B cell (primary cell): ENCODE results near the gene EPB41L1. TPM values are rescaled to one million over a fixed set of nuclear protein-coding genes. Genes with fewer than 3 reads are reported as not detected.

Source experiments
- ATAC-seq: fragments of 200-7000 bp; cut with Tn5 transposase; one replicate; pipeline ENCODE4 v1.10.0; 2021; ENCODE audit warnings: low read depth, mild to moderate bottlenecking, moderate number of reproducible peaks, moderate library complexity
- CTCF ChIA-PET: fragments of 350-600 bp; sonication (Branson Sonifier 250); formaldehyde crosslinking; loops from one replicate; lab custom pipeline; 2021; ENCODE audit warnings: antibody characterized with exemption, inconsistent platforms; lab: Charles Lee
- POLR2A ChIA-PET: fragments of 350-600 bp; sonication (Branson Sonifier 250); formaldehyde crosslinking; loops from one replicate; lab custom pipeline; 2021; ENCODE audit warnings: antibody characterized with exemption; lab: Charles Lee
- DNase-seq: peaks from one replicate; pipeline ENCODE4 v3.0.0; 2013
- H2AFZ ChIP-seq: 2 replicates; pipeline ENCODE4 v1.6.1; 2012; ENCODE audit warnings: mild to moderate bottlenecking, low read depth, low read length; ENCODE audit not compliant: insufficient read depth, poor library complexity, severe bottlenecking
- H3K27ac ChIP-seq, 2 donors: 1 replicate in 1 of 2; 2 replicates in 1 of 2; pipeline ENCODE4 v1.5.1; 2012 to 2013; ENCODE audit warnings: low read length in 2 of 2, mild to moderate bottlenecking in 2 of 2, moderate library complexity in 1 of 2
- H3K27me3 ChIP-seq, 4 experiments: fragments of 200-600 bp in 1 of 4; sonication (generic) in 1 of 4; replicated peaks in 1 of 4; 1 replicate in 2 of 4; 2 replicates in 2 of 4; pipeline versions ENCODE4 v1.6.1 to v1.7.0; 2013 to 2016; ENCODE audit warnings: low read length in 3 of 4, mild to moderate bottlenecking in 2 of 4, mixed read lengths in 1 of 4, moderate library complexity in 1 of 4; ENCODE audit not compliant: insufficient read depth in 4 of 4, control insufficient read depth in 3 of 4; ENCODE audit errors: control extremely low read depth in 1 of 4
- H3K36me3 ChIP-seq, 2 experiments: replicated peaks in 1 of 2; 1 replicate in 1 of 2; 2 replicates in 1 of 2; pipeline versions ENCODE4 v1.6.1 to v1.7.1; 2013; ENCODE audit warnings: low read length in 1 of 2; ENCODE audit not compliant: insufficient read depth in 2 of 2, control insufficient read depth in 1 of 2; ENCODE audit errors: control extremely low read depth in 1 of 2, extremely low read depth in 1 of 2
- H3K4me1 ChIP-seq, 2 donors: fragments of 200-600 bp in 1 of 2; sonication (generic) in 1 of 2; 1 replicate in 1 of 2; 2 replicates in 1 of 2; pipeline versions ENCODE4 v1.5.1 to v1.6.1; 2013 to 2017; ENCODE audit warnings: low read length in 2 of 2; ENCODE audit not compliant: control insufficient read depth in 2 of 2, insufficient read depth in 2 of 2
- H3K4me2 ChIP-seq: replicated peaks from 2 replicates; pipeline ENCODE3; 2012; ENCODE audit warnings: mild to moderate bottlenecking, low read depth, low read length; ENCODE audit not compliant: poor library complexity, severe bottlenecking
- H3K4me3 ChIP-seq, 5 experiments: fragments of 200-600 bp in 1 of 5; sonication (generic) in 1 of 5; 1 replicate in 3 of 5; 2 replicates in 2 of 5; pipeline versions ENCODE4 v1.5.1 to v1.7.0; 2011 to 2016; ENCODE audit warnings: low read length in 4 of 5, mild to moderate bottlenecking in 4 of 5, low read depth in 2 of 5, control low read depth in 1 of 5, moderate library complexity in 1 of 5; ENCODE audit not compliant: insufficient read depth in 1 of 5; ENCODE audit errors: control extremely low read depth in 1 of 5, extremely low read depth in 1 of 5
- H3K79me2 ChIP-seq: fragments of 200-600 bp; sonication (generic); one replicate; pipeline ENCODE4 v1.6.0; 2016; ENCODE audit warnings: low read length; ENCODE audit not compliant: control insufficient read depth, insufficient read depth
- H3K9ac ChIP-seq: fragments of 200-600 bp; sonication (generic); 2 replicates; pipeline ENCODE4 v1.6.1; 2017; ENCODE audit warnings: mild to moderate bottlenecking, low read length, moderate library complexity
- H3K9me3 ChIP-seq, 3 donors: one replicate each; pipeline versions ENCODE4 v1.6.1 to v1.7.1; 2013; ENCODE audit warnings: low read length in 2 of 3; ENCODE audit not compliant: control insufficient read depth in 2 of 3, insufficient read depth in 1 of 3; ENCODE audit errors: control extremely low read depth in 1 of 3
- H4K20me1 ChIP-seq: 2 replicates; pipeline ENCODE4 v1.6.0; 2012; ENCODE audit warnings: mild to moderate bottlenecking, low read length; ENCODE audit not compliant: insufficient read depth, control insufficient read depth, poor library complexity, severe bottlenecking
- H3K27ac Mint-ChIP-seq: one replicate; pipeline ENCODE4 v1.8.0; 2021; ENCODE audit warnings: mixed read lengths
- H3K27me3 Mint-ChIP-seq: one replicate; pipeline ENCODE4 v1.8.0; 2021; ENCODE audit warnings: mixed read lengths
- H3K4me1 Mint-ChIP-seq: one replicate; pipeline ENCODE4 v1.8.0; 2021; ENCODE audit warnings: mixed read lengths
- H3K4me3 Mint-ChIP-seq: one replicate; pipeline ENCODE4 v1.8.0; 2021; ENCODE audit warnings: mixed read lengths
- H3K9me3 Mint-ChIP-seq: one replicate; pipeline ENCODE4 v1.8.0; 2022; ENCODE audit warnings: mixed read lengths; ENCODE audit not compliant: insufficient read depth
- CTCF ChIP-seq: fragments of 200-600 bp; IDR thresholded peaks from one replicate; pipeline ENCODE4 v1.8.0; 2022; ENCODE audit warnings: antibody characterized with exemption, mild to moderate bottlenecking
- EZH2 ChIP-seq: IDR thresholded peaks from 2 replicates; pipeline ENCODE4 v1.6.1; 2012; ENCODE audit warnings: borderline replicate concordance, low read depth, mild to moderate bottlenecking, moderate library complexity, low read length; ENCODE audit not compliant: insufficient read depth, poor library complexity, severe bottlenecking
- WGBS: methylation state at CpG from one replicate; pipeline ENCODE4 v1.1.5; 2013; ENCODE audit warnings: missing lambda C conversion rate; ENCODE audit not compliant: insufficient coverage; 5-methylcytosine and 5-hydroxymethylcytosine counted together
- intact Hi-C: fragments of 100-400 bp; cut with micrococcal nuclease; formaldehyde crosslinking; loops from one replicate; pipeline ENCODE4 v1.10.0; 2022
- polyA plus RNA-seq: library from polyadenylated mRNA; depleted of rRNA; stranded (reverse); fragments of >200 nt; gene quantifications from 2 replicates; pipeline ENCODE4 v1.2.3, GENCODE V29; 2012
- total RNA-seq, 2 donors: library from RNA; stranded (reverse); fragments of 120-200 nt in 1 of 2; gene quantifications; 1 replicate in 1 of 2; 2 replicates in 1 of 2; pipeline versions ENCODE4 v1.2.3 to v1.2.4, GENCODE V29; 2013 to 2022

The EPB41L1 gene
- total and polyA plus RNA-seq, 2 donors (not counting 1 experiment from before 2014, with no cell fraction given) = 0.12 to 1.3 TPM

GRCh38 chr20:36181934-36182603 is 27.5 kb downstream of the EPB41L1 start:
- Mint-ChIP-seq H3K4me1 (no peaks in the 10 kb centered on the region), H3K27me3 (peaks cover 6% of the 10 kb centered on the region), H3K9me3 (no peaks in the 10 kb centered on the region), H3K4me3 (no peak overlapping the region), H3K27ac (no peak overlapping the region)
- Histone ChIP-seq H3K79me2 (no peaks in the 10 kb centered on the region), H3K4me2 (no peak overlapping the region), H3K27ac (no peak overlapping the region), H3K4me3 (no peak overlapping the region), H4K20me1 (no peaks in the 10 kb centered on the region), H3K9ac (no peak overlapping the region), H3K27me3 (peaks cover 0 to 2% (median 0%) of the 10 kb centered on the region in 4 experiments), H3K36me3 (no peaks in the 10 kb centered on the region), H3K9me3 (no peaks in the 10 kb centered on the region), H2AFZ (no peak overlapping the region), H3K4me1 (no peaks in the 10 kb centered on the region)
- ATAC-seq = no peak
- ChIA-PET POLR2A (no interaction called here), CTCF (interaction anchor here (0.6 to 1.0 kb wide), 3 partner anchors 18 to 257 kb away, joined by 3 to 4 read pairs (median 4); no protein-coding TSS in a partner anchor)
- intact Hi-C loops = no loop called here
- 76% methylated on average over 4 of the region's 8 CpGs for WGBS
- no peak for DNase-seq
- no peak for TF ChIP-seq CTCF
- no peak for TF ChIP-seq EZH2

GRCh38 chr20:36182604-36183154 is 28.1 kb downstream of the EPB41L1 start:
- H3K9me3 Mint-ChIP-seq = no peaks in the 10 kb centered on the region
- no peak overlapping the region for H2AFZ ChIP-seq
- H3K4me1 ChIP-seq = no peaks in the 10 kb centered on the region
- ChIA-PET CTCF (interaction anchor here (0.6 to 1.0 kb wide), 2 partner anchors 17 to 40 kb away, joined by 3 to 4 read pairs; no protein-coding TSS in a partner anchor), POLR2A (no interaction called here)
- no peaks in the 10 kb centered on the region for H3K27me3 Mint-ChIP-seq
- H3K4me3 Mint-ChIP-seq = no peak overlapping the region
- H3K27ac Mint-ChIP-seq = no peak overlapping the region
- no peak for DNase-seq
- no peaks in the 10 kb centered on the region for H3K36me3 ChIP-seq
- H3K4me3 ChIP-seq = no peak overlapping the region
- peaks cover 0 to 2% (median 0%) of the 10 kb centered on the region in 4 experiments for H3K27me3 ChIP-seq
- TF ChIP-seq CTCF (no peak), EZH2 (no peak)
- no peaks in the 10 kb centered on the region for H3K79me2 ChIP-seq
- intact Hi-C loops = no loop called here
- H3K4me2 ChIP-seq = no peak overlapping the region
- WGBS = 93% methylated on average over 4 of the region's 6 CpGs
- no peaks in the 10 kb centered on the region for H3K9me3 ChIP-seq
- ATAC-seq = no peak
- H3K4me1 Mint-ChIP-seq = no peaks in the 10 kb centered on the region
- no peaks in the 10 kb centered on the region for H4K20me1 ChIP-seq
- no peak overlapping the region for H3K9ac ChIP-seq
- H3K27ac ChIP-seq = no peak overlapping the region
